ENCODE measurements around the gene TST. TPM values are rescaled to one million over a fixed set of nuclear protein-coding genes. Genes with fewer than 3 reads are reported as not detected.

The TST gene
- total and polyA plus RNA-seq, 2 donors (not counting 3 experiments of a cell fraction or from before 2014, with no cell fraction given) = 39.2 to 95.1 TPM

DNA sequence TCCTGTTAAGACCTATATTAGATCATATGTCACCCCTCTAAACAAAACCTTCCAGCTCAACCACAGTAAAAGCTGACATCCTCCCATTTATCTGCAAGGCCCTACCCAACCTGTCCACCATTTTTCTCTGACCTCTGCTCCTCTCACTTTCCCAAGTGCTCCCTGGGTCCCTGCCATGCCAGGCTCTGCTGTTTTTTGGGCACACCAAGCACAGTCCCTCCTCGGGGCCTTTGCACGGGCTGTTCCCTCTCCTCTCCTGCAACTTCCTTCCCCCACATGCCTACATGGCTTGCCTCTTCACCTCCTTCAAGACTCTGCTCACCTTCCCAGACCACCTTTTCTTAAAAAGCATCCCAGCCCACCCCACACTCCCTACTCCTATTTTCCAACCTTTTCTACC is 9.8 kb downstream of the TST start:
- Histone ChIP-seq H2AFZ (ENCODE audit: low read depth, low read length) (no peak overlapping the region), H3K27me3 (ENCODE audit: control insufficient read depth in 2 of 2, insufficient read depth in 2 of 2, low read length in 2 of 2) (peaks cover 12 to 13% of the 10 kb centered on the region in 2 experiments), H3K27ac (ENCODE audit: insufficient read depth, low read depth, low read length) (no peak overlapping the region), H4K20me1 (replicated peaks; ENCODE audit: control insufficient read depth, extremely low read depth, insufficient read depth, low read length) (no peaks in the 10 kb centered on the region), H3K9me1 (replicated peaks; ENCODE audit: control insufficient read depth, extremely low read depth, insufficient read depth, low read length) (no peaks in the 10 kb centered on the region), H3K79me2 (ENCODE audit: control insufficient read depth, insufficient read depth, low read length) (no peaks in the 10 kb centered on the region), H3K9ac (replicated peaks; ENCODE audit: extremely low read depth, insufficient read depth, low read length) (no peak overlapping the region), H3K9me3 (replicated peaks; ENCODE audit: control insufficient read depth, insufficient read depth, low read length) (no peaks in the 10 kb centered on the region), H3K36me3 (ENCODE audit: control insufficient read depth in 2 of 2, extremely low read depth in 1 of 2, insufficient read depth in 2 of 2, low read length in 2 of 2) (no peaks in the 10 kb centered on the region), H3K4me2 (ENCODE audit: insufficient read depth, low read length) (no peak overlapping the region), H3K4me3 (replicated peaks in 1 of 3; ENCODE audit: insufficient read depth in 1 of 3, low read depth in 1 of 3, low read length in 3 of 3) (no peak overlapping the region), H3K4me1 (ENCODE audit: control insufficient read depth, extremely low read depth, insufficient read depth, low read length) (peaks cover 14% of the 10 kb centered on the region)
- TF ChIP-seq POLR2AphosphoS5 (IDR thresholded peaks at IDR 0.05; ENCODE audit: insufficient read depth, low read depth, low read length) (no peak), GATA2 (IDR thresholded peaks at IDR 0.05; ENCODE audit: insufficient read depth, insufficient read length, low read depth, low read length) (no peak), FOS (IDR thresholded peaks at IDR 0.05; ENCODE audit: borderline replicate concordance, insufficient read depth, low read length) (no peak), MYC (IDR thresholded peaks at IDR 0.05; ENCODE audit: low read depth, low read length) (no peak), JUN (IDR thresholded peaks at IDR 0.05; ENCODE audit: borderline replicate concordance, insufficient read depth, insufficient read length, low read depth) (no peak)
- TF ChIP-seq, protein P1, sequence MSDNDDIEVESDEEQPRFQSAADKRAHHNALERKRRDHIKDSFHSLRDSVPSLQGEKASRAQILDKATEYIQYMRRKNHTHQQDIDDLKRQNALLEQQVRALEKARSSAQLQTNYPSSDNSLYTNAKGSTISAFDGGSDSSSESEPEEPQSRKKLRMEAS (IDR thresholded peaks at IDR 0.05; ENCODE audit: insufficient read depth, insufficient read length) = no peak
- BruUV-seq (replicated peaks) = no TSS peak
- ChIA-PET POLR2A (no interaction called here), CTCF (interaction anchor here (1.0 to 1.8 kb wide), 4 partner anchors 22 to 153 kb away, joined by 3 to 6 read pairs (median 5); partner anchors contain the start of gene KCTD17)
- dilution Hi-C loops (cut with MboI; ENCODE audit: extremely low pct_ligation_motif_present, low sequenced_read_pairs) (no loop called here), intact Hi-C loops (cut with micrococcal nuclease) (no loop called here)
- FAIRE-seq (no peak), DNase-seq (ENCODE audit: low read depth, low spot score) (no peak)

DNA sequence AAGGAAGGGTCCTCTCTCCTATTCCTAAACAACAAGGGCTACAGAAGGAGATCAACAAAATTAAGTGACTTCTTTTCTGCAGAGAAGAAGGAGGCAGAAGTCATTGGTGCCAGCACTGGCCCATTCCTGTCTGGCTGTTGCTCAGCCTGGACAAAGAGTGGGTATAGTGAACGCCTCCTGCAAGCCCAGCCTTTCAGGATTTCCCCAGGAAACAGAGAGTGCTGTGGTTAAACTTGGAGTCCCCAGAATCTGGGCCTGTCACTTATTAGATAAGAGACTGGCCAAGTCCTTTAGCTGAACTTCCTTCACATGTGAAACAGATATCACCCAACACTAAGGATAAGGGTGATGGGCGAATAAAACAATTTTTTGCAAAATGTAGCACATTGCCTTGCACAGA is 10.9 kb downstream of the TST start:
- peak; percentile 89 for FAIRE-seq
- Histone ChIP-seq H3K4me3 (replicated peaks in 1 of 3; ENCODE audit: insufficient read depth in 1 of 3, low read depth in 1 of 3, low read length in 3 of 3) (no peak overlapping the region), H3K4me1 (ENCODE audit: control insufficient read depth, extremely low read depth, insufficient read depth, low read length) (peaks cover 14% of the 10 kb centered on the region), H3K36me3 (ENCODE audit: control insufficient read depth in 2 of 2, extremely low read depth in 1 of 2, insufficient read depth in 2 of 2, low read length in 2 of 2) (no peaks in the 10 kb centered on the region), H3K9me1 (replicated peaks; ENCODE audit: control insufficient read depth, extremely low read depth, insufficient read depth, low read length) (no peaks in the 10 kb centered on the region), H3K9ac (replicated peaks; ENCODE audit: extremely low read depth, insufficient read depth, low read length) (no peak overlapping the region), H3K4me2 (ENCODE audit: insufficient read depth, low read length) (peak overlapping the region; percentile 37), H3K79me2 (ENCODE audit: control insufficient read depth, insufficient read depth, low read length) (no peaks in the 10 kb centered on the region), H3K27ac (ENCODE audit: insufficient read depth, low read depth, low read length) (no peak overlapping the region), H3K9me3 (replicated peaks; ENCODE audit: control insufficient read depth, insufficient read depth, low read length) (no peaks in the 10 kb centered on the region), H3K27me3 (ENCODE audit: control insufficient read depth in 2 of 2, insufficient read depth in 2 of 2, low read length in 2 of 2) (peaks cover 12 to 15% of the 10 kb centered on the region in 2 experiments), H4K20me1 (replicated peaks; ENCODE audit: control insufficient read depth, extremely low read depth, insufficient read depth, low read length) (no peaks in the 10 kb centered on the region), H2AFZ (ENCODE audit: low read depth, low read length) (no peak overlapping the region)
- intact Hi-C loops (cut with micrococcal nuclease) (no loop called here), dilution Hi-C loops (cut with MboI; ENCODE audit: extremely low pct_ligation_motif_present, low sequenced_read_pairs) (no loop called here)
- no TSS peak for BruUV-seq (replicated peaks)
- ChIA-PET CTCF (interaction anchor here (1.2 to 1.8 kb wide), 7 partner anchors 10 to 226 kb away, joined by 4 to 6 read pairs (median 5); partner anchors contain the start of gene KCTD17), POLR2A (no interaction called here)
- peak; percentile 79 for DNase-seq (ENCODE audit: low read depth, low spot score)
- TF ChIP-seq GATA2 (IDR thresholded peaks at IDR 0.05; ENCODE audit: insufficient read depth, insufficient read length, low read depth, low read length) = no peak
- TF ChIP-seq, protein P2, sequence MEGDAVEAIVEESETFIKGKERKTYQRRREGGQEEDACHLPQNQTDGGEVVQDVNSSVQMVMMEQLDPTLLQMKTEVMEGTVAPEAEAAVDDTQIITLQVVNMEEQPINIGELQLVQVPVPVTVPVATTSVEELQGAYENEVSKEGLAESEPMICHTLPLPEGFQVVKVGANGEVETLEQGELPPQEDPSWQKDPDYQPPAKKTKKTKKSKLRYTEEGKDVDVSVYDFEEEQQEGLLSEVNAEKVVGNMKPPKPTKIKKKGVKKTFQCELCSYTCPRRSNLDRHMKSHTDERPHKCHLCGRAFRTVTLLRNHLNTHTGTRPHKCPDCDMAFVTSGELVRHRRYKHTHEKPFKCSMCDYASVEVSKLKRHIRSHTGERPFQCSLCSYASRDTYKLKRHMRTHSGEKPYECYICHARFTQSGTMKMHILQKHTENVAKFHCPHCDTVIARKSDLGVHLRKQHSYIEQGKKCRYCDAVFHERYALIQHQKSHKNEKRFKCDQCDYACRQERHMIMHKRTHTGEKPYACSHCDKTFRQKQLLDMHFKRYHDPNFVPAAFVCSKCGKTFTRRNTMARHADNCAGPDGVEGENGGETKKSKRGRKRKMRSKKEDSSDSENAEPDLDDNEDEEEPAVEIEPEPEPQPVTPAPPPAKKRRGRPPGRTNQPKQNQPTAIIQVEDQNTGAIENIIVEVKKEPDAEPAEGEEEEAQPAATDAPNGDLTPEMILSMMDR (IDR thresholded peaks at IDR 0.05; ENCODE audit: extremely low read depth in 1 of 2, insufficient read depth in 1 of 2, low read depth in 1 of 2, low read length in 2 of 2) = no peak
- peak; percentile 27 for TF ChIP-seq POLR2AphosphoS5 (IDR thresholded peaks at IDR 0.05; ENCODE audit: insufficient read depth, low read depth, low read length)
- TF ChIP-seq, protein P1 (IDR thresholded peaks at IDR 0.05; ENCODE audit: insufficient read depth, insufficient read length) = no peak
- TF ChIP-seq FOS (IDR thresholded peaks at IDR 0.05; ENCODE audit: borderline replicate concordance, insufficient read depth, low read length) = no peak
